HepG2 (cell line): ENCODE measurements around the gene NAT9. TPM values are rescaled to one million over a fixed set of nuclear protein-coding genes. Genes with fewer than 3 reads are reported as not detected.

ENCODE experiments used
- ATF7-NPFF ChIP-seq: sonication (generic); formaldehyde crosslinking; IDR thresholded peaks from 2 replicates; pipeline ENCODE4 v1.8.1; 2023; ENCODE audit warnings: mild to moderate bottlenecking, low read depth, missing genetic modification reagents, moderate library complexity
- CBX5 ChIP-seq: sonication (generic); formaldehyde crosslinking; IDR thresholded peaks from 2 replicates; pipeline ENCODE4 v1.4.0; 2020; ENCODE audit warnings: missing genetic modification reagents, borderline replicate concordance
- ELF4 ChIP-seq: sonication (generic); formaldehyde crosslinking; IDR thresholded peaks from 2 replicates; pipeline ENCODE4 v1.5.0; 2020; ENCODE audit warnings: missing genetic modification reagents, mild to moderate bottlenecking, moderate library complexity, borderline replicate concordance
- HES4 ChIP-seq: sonication (generic); formaldehyde crosslinking; IDR thresholded peaks from 2 replicates; pipeline ENCODE4 v1.9.0; 2021; ENCODE audit warnings: mild to moderate bottlenecking, missing genetic modification reagents, borderline replicate concordance
- KLF12 ChIP-seq: sonication (generic); formaldehyde crosslinking; IDR thresholded peaks from 2 replicates; pipeline ENCODE4 v1.4.0; 2020; ENCODE audit warnings: missing genetic modification reagents, borderline replicate concordance
- MIER2 ChIP-seq: IDR thresholded peaks from 2 replicates; pipeline ENCODE4 v1.6.1; 2016; ENCODE audit warnings: missing biosample characterization, missing genetic modification reagents
- MYC ChIP-seq: sonication (generic); formaldehyde crosslinking; IDR thresholded peaks from 2 replicates; pipeline ENCODE4 v1.9.0; 2021; ENCODE audit warnings: missing genetic modification reagents, borderline replicate concordance
- NR2C2 ChIP-seq: sonication (generic); formaldehyde crosslinking; IDR thresholded peaks from 2 replicates; pipeline ENCODE4 v1.4.0; 2020; ENCODE audit warnings: missing genetic modification reagents, mild to moderate bottlenecking, moderate library complexity, borderline replicate concordance
- RXRA ChIP-seq: sonication (generic); formaldehyde crosslinking; IDR thresholded peaks from 2 replicates; pipeline ENCODE4 v1.5.1; 2020; ENCODE audit warnings: missing genetic modification reagents
- THAP9 ChIP-seq: sonication (generic); formaldehyde crosslinking; IDR thresholded peaks from 2 replicates; pipeline ENCODE4; 2020; ENCODE audit warnings: missing genetic modification reagents, mild to moderate bottlenecking, borderline replicate concordance
- THRA ChIP-seq: sonication (generic); formaldehyde crosslinking; IDR thresholded peaks from 2 replicates; pipeline ENCODE4 v1.4.0; 2020; ENCODE audit warnings: missing genetic modification reagents, borderline replicate concordance
- ZHX1 ChIP-seq: sonication (generic); formaldehyde crosslinking; IDR thresholded peaks from 2 replicates; pipeline ENCODE4 v1.8.1; 2022; ENCODE audit warnings: low read depth, mild to moderate bottlenecking, missing genetic modification reagents
- ZNF646 ChIP-seq: sonication (generic); formaldehyde crosslinking; IDR thresholded peaks from 2 replicates; pipeline ENCODE4 v1.9.0; 2021; ENCODE audit warnings: mild to moderate bottlenecking, missing genetic modification reagents
- ZNF790 ChIP-seq: sonication (generic); formaldehyde crosslinking; IDR thresholded peaks from 2 replicates; pipeline ENCODE4 v1.8.0; 2022; ENCODE audit warnings: missing genetic modification reagents, mild to moderate bottlenecking, borderline replicate concordance
- polyA plus RNA-seq, 8 experiments: library from polyadenylated mRNA; depleted of rRNA in 3 of 8; stranded (reverse) in 7 of 8; unstranded in 1 of 8; fragments of >200 nt; fragmentation: Illumina TruSeq in 4 of 8; extraction: Trizol in 4 of 8; gene quantifications; 2 replicates each; pipeline versions ENCODE4 v1.2.1 to v1.2.3, GENCODE V29; 2011 to 2016; ENCODE audit warnings: low read depth in 4 of 8, missing spikeins in 1 of 8, mixed read lengths in 1 of 8; ENCODE audit not compliant: insufficient read depth in 1 of 8
- total RNA-seq, 5 experiments: library from RNA; depleted of rRNA; stranded (reverse); fragments of >200 nt; fragmentation: Illumina TruSeq; extraction: Trizol; gene quantifications; 2 replicates each; pipeline ENCODE4 v1.2.3, GENCODE V29; 2016; ENCODE audit warnings: low read depth in 1 of 5

Gene NAT9
- total and polyA plus RNA-seq, 2 of the 13 experiments (the other 11 are each of a cell fraction or from before 2014, with no cell fraction given): 39.7 to 44.2 TPM

- peak; percentile 47; the same call in 1 of the 2 replicates for TF ChIP-seq CBX5 (CRISPR knock-in tag)
- TF ChIP-seq ELF4 (CRISPR knock-in tag): no peak
- peak; percentile 89 for TF ChIP-seq RXRA (CRISPR knock-in tag)
- TF ChIP-seq THAP9 (CRISPR knock-in tag): peak; percentile 19; the same call in 1 of the 2 replicates
- peak; percentile 33; the same call in 1 of the 2 replicates for TF ChIP-seq MIER2 (CRISPR knock-in tag)
- no peak for TF ChIP-seq ZNF646 (CRISPR knock-in tag)
- peak; percentile 72 for TF ChIP-seq NR2C2 (CRISPR knock-in tag)
- peak; percentile 95 for TF ChIP-seq MYC (CRISPR knock-in tag)
- peak; percentile 74; the same call in 1 of the 2 replicates for TF ChIP-seq THRA (CRISPR knock-in tag)
- TF ChIP-seq HES4 (CRISPR knock-in tag): no peak; the same call in 1 of the 2 replicates
- peak; percentile 95 for TF ChIP-seq KLF12 (CRISPR knock-in tag)
- peak; percentile 80 for TF ChIP-seq ZHX1
- TF ChIP-seq ZNF790 (CRISPR knock-in tag): no peak; the same call in 1 of the 2 replicates
- TF ChIP-seq ATF7-NPFF (CRISPR knock-in tag): peak; percentile 74; the same call in 1 of the 2 replicates
Observed at GRCh38 chr17:74750327-74751069, 25.6 kb downstream of the NAT9 start (continued).
